CD8-positive, alpha-beta memory T cell (primary cell): ENCODE data around the gene CNN1. TPM values are rescaled to one million over a fixed set of nuclear protein-coding genes. Genes with fewer than 3 reads are reported as not detected.

ENCODE experiments used
- CTCF ChIA-PET: fragments of 350-600 bp; sonication (Branson Sonifier 250); formaldehyde crosslinking; loops from one replicate; lab custom pipeline; 2021; ENCODE audit warnings: antibody characterized with exemption; lab: Charles Lee
- POLR2A ChIA-PET: fragments of 350-600 bp; sonication (Branson Sonifier 250); formaldehyde crosslinking; loops from one replicate; lab custom pipeline; 2021; ENCODE audit warnings: antibody characterized with exemption; lab: Charles Lee
- DNase-seq, 5 donors: peaks; one replicate each; pipeline versions ENCODE4 v3.0.0 to v3.0.0-alpha.2; 2020 to 2022; ENCODE audit warnings: mixed read lengths in 1 of 5
- H3K27ac ChIP-seq: one replicate; pipeline ENCODE4 v1.7.0; 2013; ENCODE audit warnings: low read depth, mild to moderate bottlenecking, low read length, moderate library complexity
- H3K27me3 ChIP-seq: 2 replicates; pipeline ENCODE4 v1.7.0; 2013; ENCODE audit warnings: low read length, mild to moderate bottlenecking; ENCODE audit not compliant: insufficient read depth, poor library complexity, severe bottlenecking
- H3K36me3 ChIP-seq: 2 replicates; pipeline ENCODE4 v1.7.0; 2013; ENCODE audit warnings: mild to moderate bottlenecking, low read length, moderate library complexity; ENCODE audit not compliant: insufficient read depth
- H3K4me1 ChIP-seq: 2 replicates; pipeline ENCODE4 v1.7.0; 2013; ENCODE audit warnings: mild to moderate bottlenecking, low read length, moderate library complexity; ENCODE audit not compliant: insufficient read depth
- H3K4me3 ChIP-seq: 2 replicates; pipeline ENCODE4 v1.7.0; 2013; ENCODE audit warnings: mild to moderate bottlenecking, low read length
- H3K9me3 ChIP-seq: 2 replicates; pipeline ENCODE4 v1.7.0; 2013; ENCODE audit warnings: mild to moderate bottlenecking, low read length
- H3K27ac Mint-ChIP-seq, 8 donors: one replicate each; pipeline ENCODE4 v1.8.0; 2020 to 2021; ENCODE audit warnings: mixed read lengths in 8 of 8, mild to moderate bottlenecking in 6 of 8, inconsistent platforms in 3 of 8, moderate library complexity in 3 of 8
- H3K27me3 Mint-ChIP-seq, 2 donors: one replicate each; pipeline ENCODE4 v1.8.0; 2020 to 2021; ENCODE audit warnings: mixed read lengths in 2 of 2, mild to moderate bottlenecking in 1 of 2, moderate library complexity in 1 of 2
- H3K36me3 Mint-ChIP-seq, 3 donors: one replicate each; pipeline ENCODE4 v1.8.0; 2020 to 2021; ENCODE audit warnings: mixed read lengths in 3 of 3, inconsistent platforms in 1 of 3, mild to moderate bottlenecking in 1 of 3
- H3K4me1 Mint-ChIP-seq, 3 donors: one replicate each; pipeline ENCODE4 v1.8.0; 2020 to 2021; ENCODE audit warnings: mixed read lengths in 3 of 3, inconsistent platforms in 1 of 3, mild to moderate bottlenecking in 1 of 3
- H3K4me3 Mint-ChIP-seq, 7 donors: one replicate each; pipeline ENCODE4 v1.8.0; 2020 to 2021; ENCODE audit warnings: mixed read lengths in 7 of 7, mild to moderate bottlenecking in 6 of 7, moderate library complexity in 4 of 7, inconsistent platforms in 2 of 7
- H3K9me3 Mint-ChIP-seq, 5 donors: one replicate each; pipeline ENCODE4 v1.8.0; 2020 to 2022; ENCODE audit warnings: mixed read lengths in 5 of 5, mild to moderate bottlenecking in 3 of 5, moderate library complexity in 2 of 5, inconsistent platforms in 1 of 5
- polyA plus RNA-seq: library from polyadenylated mRNA; unstranded; fragments of 300-500 nt; fragmentation: Illumina TruSeq; gene quantifications from one replicate; pipeline ENCODE4 v1.2.3, GENCODE V29; 2021
- total RNA-seq, 2 experiments: library from RNA; stranded (reverse); gene quantifications; one replicate each; pipeline ENCODE4 v1.2.3, GENCODE V29; 2021

The CNN1 gene
- total and polyA plus RNA-seq, 3 experiments from 2014 or later: not detected

DNA sequence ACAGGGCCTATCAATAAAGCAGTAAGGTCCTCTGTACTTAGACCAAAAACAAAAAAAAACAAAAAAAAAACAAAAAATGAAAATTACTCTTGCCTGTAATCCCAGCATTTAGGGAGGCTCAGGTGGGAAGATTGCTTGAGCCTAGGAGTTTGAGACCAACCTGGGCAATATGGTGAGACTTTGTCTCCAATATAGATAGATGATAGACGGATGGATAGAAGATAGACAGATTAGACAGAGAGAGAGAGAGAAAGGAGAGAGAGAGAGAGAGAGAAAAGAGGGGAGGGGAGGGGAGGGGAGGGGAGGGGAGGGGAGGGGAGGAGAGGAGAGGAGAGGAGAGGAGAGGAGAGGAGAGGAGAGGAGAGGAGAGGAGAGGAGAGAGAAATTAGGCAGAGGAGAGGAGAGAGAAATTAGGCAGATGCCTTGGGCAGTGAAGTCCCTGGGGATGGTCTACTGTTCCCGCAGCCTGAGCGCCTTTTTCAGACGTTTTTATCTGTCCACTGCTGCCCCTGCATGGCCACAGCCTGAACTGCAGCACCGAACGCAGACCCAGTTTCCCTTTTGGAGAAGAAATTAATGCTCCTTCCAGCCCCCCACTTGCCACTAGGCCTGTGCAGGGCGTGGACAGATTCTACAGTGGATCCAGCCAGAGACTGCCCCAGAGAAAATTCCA, 48.8 kb downstream of the CNN1 start:
- Histone ChIP-seq H3K4me1 (no peaks in the 10 kb centered on the region), H3K27ac (no peak overlapping the region), H3K9me3 (no peaks in the 10 kb centered on the region), H3K4me3 (no peak overlapping the region), H3K36me3 (no peaks in the 10 kb centered on the region), H3K27me3 (no peaks in the 10 kb centered on the region)
- ChIA-PET POLR2A (no interaction called here), CTCF (interaction anchor here (1.0 to 1.6 kb wide), 4 partner anchors 15 to 105 kb away, joined by 4 to 13 read pairs (median 4); partner anchors contain the start of gene ELOF1)
- H3K27me3 Mint-ChIP-seq: no peaks in the 10 kb centered on the region
- peaks cover 2 to 4% (median 4%) of the 10 kb centered on the region in 3 donors for H3K4me1 Mint-ChIP-seq
- H3K9me3 Mint-ChIP-seq: no peaks in the 10 kb centered on the region
- H3K27ac Mint-ChIP-seq: peak overlapping the region in 4 of 8 donors; percentile 34 to 91 (median 57)
- H3K4me3 Mint-ChIP-seq: peak overlapping the region in 1 of 7 donors; percentile 14
- H3K36me3 Mint-ChIP-seq: no peaks in the 10 kb centered on the region
- peak; percentile 64 to 83 (median 68) for DNase-seq

DNA sequence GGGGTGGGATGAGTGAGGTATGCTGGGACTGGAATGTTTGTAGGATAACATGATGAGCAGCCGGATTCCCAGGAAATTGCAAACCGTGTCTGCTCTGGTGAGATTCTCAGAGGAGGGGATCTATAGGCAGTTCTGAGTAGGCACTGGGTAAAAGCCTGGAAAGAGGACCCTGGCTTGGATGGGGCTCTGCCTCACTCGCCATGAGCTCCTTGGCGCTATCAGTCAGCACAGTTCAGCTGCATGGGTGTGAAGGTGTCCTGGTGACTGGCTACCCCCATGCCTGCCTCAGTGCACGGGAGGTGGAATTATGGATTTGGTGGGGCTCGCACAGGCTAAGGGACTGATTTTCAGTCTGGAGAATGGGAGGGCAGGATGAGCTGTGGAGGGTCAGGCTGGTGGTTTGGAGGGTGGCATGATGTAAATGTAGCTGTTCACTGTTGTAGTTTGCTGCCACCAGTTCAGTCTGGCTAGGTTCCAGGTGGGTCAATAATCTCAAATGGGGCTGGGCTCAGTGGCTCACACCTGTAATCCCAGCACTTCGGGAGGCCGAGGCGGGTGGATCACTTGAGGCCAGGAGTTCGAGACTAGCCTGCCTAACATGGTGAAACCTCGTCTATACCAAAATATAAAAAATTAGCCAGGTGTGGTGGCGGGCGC, 49.5 kb downstream of the CNN1 start:
- peak overlapping the region in 1 of 7 donors; percentile 14 for H3K4me3 Mint-ChIP-seq
- H3K9me3 ChIP-seq: no peaks in the 10 kb centered on the region
- H3K27ac ChIP-seq: no peak overlapping the region
- ChIA-PET CTCF (interaction anchor here (0.6 to 1.6 kb wide), 5 partner anchors 15 to 105 kb away, joined by 3 to 13 read pairs (median 4); partner anchors contain the start of gene ELOF1), POLR2A (no interaction called here)
- H3K36me3 ChIP-seq: no peaks in the 10 kb centered on the region
- no peaks in the 10 kb centered on the region for H3K27me3 Mint-ChIP-seq
- H3K9me3 Mint-ChIP-seq: no peaks in the 10 kb centered on the region
- DNase-seq: no peak
- H3K4me1 ChIP-seq: no peaks in the 10 kb centered on the region
- no peak overlapping the region for H3K4me3 ChIP-seq
- H3K27me3 ChIP-seq: no peaks in the 10 kb centered on the region
- H3K4me1 Mint-ChIP-seq: peaks cover 2 to 4% (median 4%) of the 10 kb centered on the region in 3 donors
- peak overlapping the region in 6 of 8 donors; percentile 34 to 91 (median 58) for H3K27ac Mint-ChIP-seq
- no peaks in the 10 kb centered on the region for H3K36me3 Mint-ChIP-seq

DNA sequence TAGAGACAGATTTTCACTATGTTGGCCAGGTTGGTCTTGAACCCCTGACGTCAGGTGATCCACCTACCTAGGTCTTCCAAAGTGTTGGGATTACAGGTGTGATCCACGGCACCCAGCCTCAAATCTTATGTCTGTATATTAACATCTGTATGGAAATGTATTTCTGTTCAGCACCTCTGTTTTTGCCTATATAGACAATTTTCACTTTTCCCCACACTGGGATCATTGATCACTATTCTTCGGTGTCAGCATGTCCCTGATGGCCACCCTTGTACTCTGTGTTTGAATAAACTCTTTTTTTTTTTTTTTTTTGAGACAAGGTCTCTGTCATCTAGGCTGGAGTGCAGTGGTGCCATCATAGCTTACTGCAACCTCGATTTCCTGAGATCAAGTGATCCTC, 55.4 kb downstream of the CNN1 start:
- Histone ChIP-seq H3K36me3 (no peaks in the 10 kb centered on the region), H3K27me3 (no peaks in the 10 kb centered on the region), H3K4me1 (peaks cover 21% of the 10 kb centered on the region), H3K4me3 (no peak overlapping the region), H3K9me3 (no peaks in the 10 kb centered on the region), H3K27ac (no peak overlapping the region)
- Mint-ChIP-seq H3K4me3 (no peak overlapping the region), H3K9me3 (no peaks in the 10 kb centered on the region), H3K4me1 (peaks cover 10 to 18% (median 12%) of the 10 kb centered on the region in 3 donors), H3K36me3 (peaks cover 0 to 5% (median 0%) of the 10 kb centered on the region in 3 donors), H3K27me3 (no peaks in the 10 kb centered on the region), H3K27ac (peak overlapping the region in 2 of 8 donors; percentile 19 to 22)
- no peak for DNase-seq
- ChIA-PET CTCF (interaction anchor here (1.0 kb wide), 1 partner anchor 58 kb away, joined by 3 read pairs; no protein-coding TSS in a partner anchor), POLR2A (interaction anchor here (0.9 kb wide), 1 partner anchor 40 kb away, joined by 5 read pairs; no protein-coding TSS in a partner anchor)

DNA sequence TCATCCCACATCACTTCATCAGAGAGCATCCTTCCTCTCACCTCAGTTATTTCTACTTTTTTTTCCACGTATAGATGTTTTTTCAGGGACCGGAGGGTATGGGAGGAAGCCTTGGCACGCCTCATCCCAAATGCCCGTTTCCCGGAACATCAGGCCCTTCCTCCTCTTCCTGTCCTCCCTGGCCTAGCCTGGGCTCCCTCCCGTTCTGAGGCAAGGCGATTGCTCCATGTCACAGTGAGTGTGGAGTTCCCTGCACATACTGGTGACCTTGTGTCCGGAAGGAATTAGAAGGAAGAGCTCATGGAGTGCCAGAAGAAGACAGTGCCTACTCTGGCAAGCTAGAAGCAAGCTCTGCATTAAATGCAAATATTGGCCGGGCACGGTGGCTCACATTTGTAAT, 57.5 kb downstream of the CNN1 start:
- Histone ChIP-seq H3K4me3 (no peak overlapping the region), H3K4me1 (peaks cover 23% of the 10 kb centered on the region), H3K27me3 (no peaks in the 10 kb centered on the region), H3K27ac (no peak overlapping the region), H3K9me3 (no peaks in the 10 kb centered on the region), H3K36me3 (no peaks in the 10 kb centered on the region)
- Mint-ChIP-seq H3K4me3 (peak overlapping the region; percentile 79 to 96 (median 88)), H3K9me3 (no peaks in the 10 kb centered on the region), H3K27me3 (no peaks in the 10 kb centered on the region), H3K4me1 (peaks cover 11 to 31% (median 27%) of the 10 kb centered on the region in 3 donors), H3K27ac (peak overlapping the region in 6 of 8 donors; percentile 29 to 93 (median 85)), H3K36me3 (peaks cover 0 to 7% (median 0%) of the 10 kb centered on the region in 3 donors)
- DNase-seq: no peak
- POLR2A ChIA-PET: no interaction called here
- CTCF ChIA-PET: interaction anchor here (1.4 kb wide), 1 partner anchor 114 kb away, joined by 3 read pairs; no protein-coding TSS in a partner anchor

DNA sequence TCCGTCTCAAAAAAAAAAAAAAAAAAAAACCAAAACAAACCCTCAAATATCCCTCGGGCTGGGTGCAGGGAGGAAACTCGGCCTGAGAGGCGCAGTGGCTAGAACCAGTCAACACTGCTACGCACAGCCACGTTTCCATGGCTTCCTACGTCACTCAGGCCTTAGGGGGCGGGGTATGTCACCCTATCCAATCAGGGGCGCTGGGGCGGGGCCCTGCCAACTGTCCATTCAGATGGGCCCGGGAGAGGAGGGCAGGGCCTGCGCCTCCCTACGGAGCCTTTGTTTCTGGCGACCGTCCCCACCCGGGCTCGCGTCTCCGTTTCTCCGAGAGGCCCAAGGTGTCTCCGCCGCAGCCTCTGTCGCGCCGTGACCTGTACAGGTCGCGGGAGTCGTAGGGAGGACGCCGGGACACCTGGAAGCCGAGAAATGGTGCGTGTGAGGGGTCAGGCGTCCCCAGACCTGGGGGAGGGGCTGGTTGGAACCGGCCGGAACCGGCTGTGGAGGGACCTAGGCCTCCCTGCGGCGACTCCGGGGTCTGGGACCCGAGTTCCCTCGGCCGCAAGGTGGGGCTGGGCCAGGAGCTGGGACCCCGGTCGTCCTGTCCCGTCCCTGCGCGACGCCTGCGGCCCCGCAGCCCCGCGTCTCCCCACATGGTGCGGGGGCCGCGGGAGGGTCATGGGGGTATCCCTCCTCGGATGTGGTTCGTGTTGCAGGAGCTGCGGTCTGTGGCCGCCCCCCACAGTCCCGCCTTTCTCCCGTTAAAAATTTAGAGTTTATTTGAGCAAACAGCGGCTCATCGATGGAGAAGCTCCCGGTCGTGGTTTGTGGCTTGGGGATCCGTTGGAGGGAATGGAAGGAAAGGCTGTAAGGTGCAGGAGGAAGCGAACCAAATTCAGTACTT, 58.8 kb downstream of the CNN1 start, which contains the start of gene ZNF627:
Gene ZNF627, plus strand, starts transcription at position 282 of the 901 bp plus-strand sequence. Its CDS starts 145 bp downstream, at position 427.
- H3K27ac ChIP-seq: peak within 1 kb of the TSS; percentile 81
- H3K4me1 ChIP-seq: peaks cover 23% of the 10 kb centered on the region
- POLR2A ChIA-PET: interaction anchor here (0.6 to 0.7 kb wide), 5 partner anchors 38 to 1084 kb away, joined by 3 to 9 read pairs (median 4); partner anchors contain the start of genes DHPS and ELOF1
- no peaks in the 10 kb centered on the region for H3K36me3 ChIP-seq
- CTCF ChIA-PET: interaction anchor here (1.4 kb wide), 1 partner anchor 115 kb away, joined by 3 read pairs; no protein-coding TSS in a partner anchor
- H3K4me3 Mint-ChIP-seq: peak within 1 kb of the TSS; percentile 88 to 96 (median 94)
- H3K27me3 ChIP-seq: no peaks in the 10 kb centered on the region
- peak; percentile 95 to 98 (median 98) for DNase-seq
- H3K4me1 Mint-ChIP-seq: peaks cover 18 to 38% (median 36%) of the 10 kb centered on the region in 3 donors
- H3K27ac Mint-ChIP-seq: peak within 1 kb of the TSS; percentile 84 to 94 (median 87)
- H3K4me3 ChIP-seq: peak within 1 kb of the TSS; percentile 86
- no peaks in the 10 kb centered on the region for H3K9me3 ChIP-seq
- H3K9me3 Mint-ChIP-seq: no peaks in the 10 kb centered on the region
- H3K27me3 Mint-ChIP-seq: no peaks in the 10 kb centered on the region
- peaks cover under 1 to 8% (median 4%) of the 10 kb centered on the region in 3 donors for H3K36me3 Mint-ChIP-seq

DNA sequence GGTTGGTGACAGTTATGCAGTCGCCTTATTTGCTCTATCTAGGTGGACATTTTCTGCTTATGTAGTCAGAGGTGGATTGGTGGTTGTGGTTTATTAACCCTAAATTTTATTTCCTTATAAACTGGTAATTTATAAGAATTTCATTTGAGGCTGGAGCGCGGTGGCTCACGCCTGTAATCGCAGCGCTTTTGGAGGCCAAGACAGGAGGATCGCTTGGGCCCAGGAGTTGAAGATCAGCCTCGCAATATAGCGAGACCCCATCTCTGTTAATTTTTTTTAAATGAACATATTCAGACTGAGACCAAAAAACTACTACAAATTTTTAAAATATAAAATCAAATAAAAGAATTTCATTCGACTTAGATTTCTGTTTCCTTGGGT, 59.4 kb downstream of the CNN1 start:
- peaks cover 23% of the 10 kb centered on the region for H3K4me1 ChIP-seq
- CTCF ChIA-PET: no interaction called here
- POLR2A ChIA-PET: interaction anchor here (0.7 kb wide), 1 partner anchor 39 kb away, joined by 9 read pairs; the partner anchor contains the start of gene ELOF1
- H3K27ac Mint-ChIP-seq: peak overlapping the region in 7 of 8 donors; percentile 79 to 94 (median 87)
- H3K4me3 ChIP-seq: peak overlapping the region; percentile 86
- no peaks in the 10 kb centered on the region for H3K9me3 Mint-ChIP-seq
- peaks cover 6 to 12% (median 6%) of the 10 kb centered on the region in 3 donors for H3K36me3 Mint-ChIP-seq
- peaks cover 23 to 44% (median 40%) of the 10 kb centered on the region in 3 donors for H3K4me1 Mint-ChIP-seq
- H3K27ac ChIP-seq: peak overlapping the region; percentile 81
- no peaks in the 10 kb centered on the region for H3K36me3 ChIP-seq
- peak overlapping the region; percentile 88 to 96 (median 94) for H3K4me3 Mint-ChIP-seq
- H3K9me3 ChIP-seq: no peaks in the 10 kb centered on the region
- no peaks in the 10 kb centered on the region for H3K27me3 ChIP-seq
- DNase-seq: no peak
- H3K27me3 Mint-ChIP-seq: no peaks in the 10 kb centered on the region

DNA sequence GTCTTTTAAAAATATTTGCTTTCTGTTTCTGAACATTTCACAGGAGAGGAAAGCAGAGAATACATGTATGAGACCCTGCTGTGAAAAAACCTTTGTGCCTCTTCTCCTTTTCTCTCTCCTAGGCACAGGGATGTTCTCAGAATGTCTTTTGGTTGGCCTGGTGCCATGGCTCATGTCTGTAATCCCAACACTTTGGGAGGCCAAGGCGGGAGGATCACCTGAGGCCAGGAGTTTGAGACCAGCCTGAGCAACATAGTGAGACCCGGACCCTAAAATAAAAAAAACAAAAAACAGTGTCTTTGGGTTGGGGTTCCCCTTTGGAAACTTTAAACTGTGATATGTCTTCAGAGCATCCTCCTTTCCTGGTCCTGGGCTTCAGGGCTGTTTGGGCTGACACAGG, 60.1 kb downstream of the CNN1 start:
- Histone ChIP-seq H3K27me3 (no peaks in the 10 kb centered on the region), H3K9me3 (no peaks in the 10 kb centered on the region), H3K36me3 (no peaks in the 10 kb centered on the region), H3K4me3 (no peak overlapping the region), H3K4me1 (peaks cover 23% of the 10 kb centered on the region), H3K27ac (no peak overlapping the region)
- peaks cover 23 to 45% (median 40%) of the 10 kb centered on the region in 3 donors for H3K4me1 Mint-ChIP-seq
- peaks cover 6 to 12% (median 6%) of the 10 kb centered on the region in 3 donors for H3K36me3 Mint-ChIP-seq
- ChIA-PET CTCF (no interaction called here), POLR2A (no interaction called here)
- H3K27me3 Mint-ChIP-seq: no peaks in the 10 kb centered on the region
- H3K27ac Mint-ChIP-seq: peak overlapping the region in 4 of 8 donors; percentile 52 to 85 (median 66)
- peak overlapping the region; percentile 38 to 96 (median 75) for H3K4me3 Mint-ChIP-seq
- no peaks in the 10 kb centered on the region for H3K9me3 Mint-ChIP-seq
- DNase-seq: no peak
